RWPE1 (cell line): Measurements from ENCODE around the gene CLEC4F.

ENCODE experiments used
- CTCF ChIA-PET: fragments of 350-600 bp; sonication (Branson Sonifier 250); formaldehyde crosslinking; extraction: SDS; loops from one replicate; lab custom pipeline; 2021; lab: Yijun Ruan, JAX
- POLR2A ChIA-PET: fragments of 400-600 bp; formaldehyde crosslinking; extraction: SDS; loops from one replicate; lab custom pipeline; 2020; ENCODE audit warnings: antibody characterized with exemption; ENCODE audit not compliant: low non-redundant PET; lab: Yijun Ruan, JAX
- DNase-seq: peaks from one replicate; pipeline ENCODE4 v3.0.0; 2012; ENCODE audit warnings: low spot score
- H3K27ac ChIP-seq: fragments of 450-650 bp; 2 replicates; pipeline ENCODE4 v1.5.1; 2017
- CTCF ChIP-seq: fragments of 450-650 bp; conservative IDR thresholded peaks from 2 replicates; pipeline ENCODE4 v1.5.1; 2017; ENCODE audit warnings: low read depth, mild to moderate bottlenecking

CLEC4F gene

GRCh38 chr2:70828914-70829824, 8.8 kb upstream of the CLEC4F start:
- DNase-seq: no peak
- no peak for TF ChIP-seq CTCF
- H3K27ac ChIP-seq: no peak overlapping the region
- ChIA-PET POLR2A (no interaction called here), CTCF (no interaction called here)

- no peak for DNase-seq
These were observed 7.7 kb upstream of the CLEC4F start for GRCh38 chr2:70828115-70828514.

GRCh38 chr2:70827388-70827787, 7.0 kb upstream of the CLEC4F start:
- TF ChIP-seq CTCF: no peak
- no peak for DNase-seq
- H3K27ac ChIP-seq: no peak overlapping the region
- ChIA-PET POLR2A (no interaction called here), CTCF (no interaction called here)

More at GRCh38 chr2:70828115-70828514, 7.7 kb upstream of the CLEC4F start:
- no peak overlapping the region for H3K27ac ChIP-seq
- CTCF ChIA-PET: no interaction called here
- TF ChIP-seq CTCF: no peak
- POLR2A ChIA-PET: no interaction called here

GRCh38 chr2:70826696-70827350, 6.4 kb upstream of the CLEC4F start:
- TF ChIP-seq CTCF: no peak
- DNase-seq: no peak
- ChIA-PET POLR2A (no interaction called here), CTCF (no interaction called here)
- no peak overlapping the region for H3K27ac ChIP-seq

GRCh38 chr2:70823249-70823648, 2.9 kb upstream of the CLEC4F start:
- POLR2A ChIA-PET: no interaction called here
- no peak for DNase-seq
- no peak overlapping the region for H3K27ac ChIP-seq
- CTCF ChIA-PET: no interaction called here
- TF ChIP-seq CTCF: no peak

- H3K27ac ChIP-seq: no peak overlapping the region
- no peak for DNase-seq
- ChIA-PET POLR2A (no interaction called here), CTCF (no interaction called here)
- TF ChIP-seq CTCF: no peak
These were observed 2.4 kb upstream of the CLEC4F start for GRCh38 chr2:70822843-70823242.
